Keratinocyte (primary cell): Measurements from ENCODE around the gene EDEM1.

ENCODE experiments used
- EZH2 ChIP-seq: IDR thresholded peaks from one replicate; pipeline ENCODE4 v1.6.1; 2012; ENCODE audit warnings: inconsistent platforms, mild to moderate bottlenecking, low read length, moderate library complexity
- TF ChIP-seq, protein P1 (sequence below), 3 experiments: IDR thresholded peaks in 1 of 3; conservative IDR thresholded peaks in 1 of 3; optimal IDR thresholded peaks in 1 of 3; 2 replicates in 2 of 3; 3 replicates in 1 of 3; pipeline versions ENCODE3 to v1.5.1; 2011; ENCODE audit warnings: low read length in 3 of 3, mild to moderate bottlenecking in 3 of 3, moderate library complexity in 2 of 3, control low read depth in 1 of 3, inconsistent platforms in 1 of 3; ENCODE audit not compliant: insufficient read depth in 2 of 3; ENCODE audit errors: extremely low read depth in 1 of 3

DNA sequence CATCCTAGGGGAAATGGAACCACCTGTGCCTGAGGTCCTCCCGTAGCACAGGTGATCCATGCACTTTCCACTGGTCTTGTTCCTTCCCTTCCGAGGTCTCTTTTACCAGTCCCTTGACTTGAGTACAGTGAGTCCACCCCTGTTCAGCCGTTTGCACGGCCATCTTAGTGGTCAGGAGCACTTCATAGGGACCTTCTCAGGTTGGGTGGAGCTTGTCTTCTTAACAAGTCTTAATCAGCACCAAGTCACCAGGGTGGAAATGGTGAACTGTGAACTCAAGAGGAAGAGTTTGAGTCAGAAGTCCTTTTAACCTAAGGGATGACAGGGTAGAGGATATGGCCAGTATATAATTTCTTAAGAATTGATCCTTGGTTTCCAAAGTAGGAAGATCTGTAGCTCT lies 44.0 kb upstream of the EDEM1 start:
- TF ChIP-seq, protein P1, sequence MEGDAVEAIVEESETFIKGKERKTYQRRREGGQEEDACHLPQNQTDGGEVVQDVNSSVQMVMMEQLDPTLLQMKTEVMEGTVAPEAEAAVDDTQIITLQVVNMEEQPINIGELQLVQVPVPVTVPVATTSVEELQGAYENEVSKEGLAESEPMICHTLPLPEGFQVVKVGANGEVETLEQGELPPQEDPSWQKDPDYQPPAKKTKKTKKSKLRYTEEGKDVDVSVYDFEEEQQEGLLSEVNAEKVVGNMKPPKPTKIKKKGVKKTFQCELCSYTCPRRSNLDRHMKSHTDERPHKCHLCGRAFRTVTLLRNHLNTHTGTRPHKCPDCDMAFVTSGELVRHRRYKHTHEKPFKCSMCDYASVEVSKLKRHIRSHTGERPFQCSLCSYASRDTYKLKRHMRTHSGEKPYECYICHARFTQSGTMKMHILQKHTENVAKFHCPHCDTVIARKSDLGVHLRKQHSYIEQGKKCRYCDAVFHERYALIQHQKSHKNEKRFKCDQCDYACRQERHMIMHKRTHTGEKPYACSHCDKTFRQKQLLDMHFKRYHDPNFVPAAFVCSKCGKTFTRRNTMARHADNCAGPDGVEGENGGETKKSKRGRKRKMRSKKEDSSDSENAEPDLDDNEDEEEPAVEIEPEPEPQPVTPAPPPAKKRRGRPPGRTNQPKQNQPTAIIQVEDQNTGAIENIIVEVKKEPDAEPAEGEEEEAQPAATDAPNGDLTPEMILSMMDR (optimal IDR thresholded peaks at IDR 0.05 in 1 of 3, IDR thresholded peaks at IDR 0.05 in 1 of 3, conservative IDR thresholded peaks at IDR 0.05 in 1 of 3; ENCODE audit: extremely low read depth in 1 of 3, insufficient read depth in 2 of 3, low read length in 3 of 3), result no peak
- no peak for TF ChIP-seq EZH2
